HepG2 (cell line): ENCODE data around the gene ZCCHC3. TPM values are rescaled to one million over a fixed set of nuclear protein-coding genes. Genes with fewer than 3 reads are reported as not detected.

Experiments
- AHR ChIP-seq: IDR thresholded peaks from 2 replicates; pipeline ENCODE4 v1.6.1; 2018; ENCODE audit warnings: missing genetic modification reagents, missing compliant biosample characterization
- DRAP1 ChIP-seq: IDR thresholded peaks from 2 replicates; pipeline ENCODE4 v1.6.1; 2016; ENCODE audit warnings: missing genetic modification reagents, missing compliant biosample characterization
- GATAD2A ChIP-seq: IDR thresholded peaks from 2 replicates; pipeline ENCODE4 v1.6.1; 2016
- GTF3A ChIP-seq: sonication (generic); formaldehyde crosslinking; conservative IDR thresholded peaks from 2 replicates; pipeline ENCODE4 v1.4.0; 2020; ENCODE audit warnings: mild to moderate bottlenecking, missing genetic modification reagents
- HCFC1 ChIP-seq: fragments of 150-350 bp; IDR thresholded peaks from 2 replicates; pipeline ENCODE4 v1.6.1; 2014; ENCODE audit warnings: low read depth, low read length
- IRF2 ChIP-seq: IDR thresholded peaks from 2 replicates; pipeline ENCODE4 v1.6.1; 2018; ENCODE audit warnings: missing genetic modification reagents, missing compliant biosample characterization
- LCORL ChIP-seq, 2 experiments: fragments of 450-650 bp in 1 of 2; sonication (generic) in 1 of 2; formaldehyde crosslinking in 1 of 2; IDR thresholded peaks; 2 replicates each; pipeline versions ENCODE4 v1.5.0 to v1.6.1; 2017 to 2020; ENCODE audit warnings: antibody characterized with exemption in 1 of 2, missing genetic modification reagents in 1 of 2
- MXI1 ChIP-seq: IDR thresholded peaks from 3 replicates; pipeline ENCODE4 v1.6.1; 2012; ENCODE audit warnings: low read depth, low read length, inconsistent platforms, borderline replicate concordance
- NR2F2 ChIP-seq: IDR thresholded peaks from 2 replicates; pipeline ENCODE4 v1.6.1; 2012; ENCODE audit warnings: low read depth, inconsistent platforms, borderline replicate concordance
- NRL ChIP-seq: sonication (generic); formaldehyde crosslinking; IDR thresholded peaks from 2 replicates; pipeline ENCODE4 v1.5.0; 2020; ENCODE audit warnings: missing genetic modification reagents, mild to moderate bottlenecking, moderate library complexity, borderline replicate concordance
- POLR2G ChIP-seq: fragments of 200-400 bp; formaldehyde crosslinking; IDR thresholded peaks from 2 replicates; pipeline ENCODE4 v1.6.1; 2018; ENCODE audit warnings: mild to moderate bottlenecking, low read depth, low read length, moderate library complexity
- SAP130 ChIP-seq: IDR thresholded peaks from 2 replicates; pipeline ENCODE4 v1.6.1; 2016; ENCODE audit warnings: low read depth
- ZKSCAN8 ChIP-seq: IDR thresholded peaks from 2 replicates; pipeline ENCODE4 v1.6.1; 2016; ENCODE audit warnings: borderline replicate concordance, missing genetic modification reagents, missing compliant biosample characterization
- ZNF281 ChIP-seq: sonication (generic); formaldehyde crosslinking; IDR thresholded peaks from 2 replicates; pipeline ENCODE4 v1.4.0; 2020; ENCODE audit warnings: missing genetic modification reagents, borderline replicate concordance
- ZNF296 ChIP-seq: sonication (generic); formaldehyde crosslinking; conservative IDR thresholded peaks from 2 replicates; pipeline ENCODE4 v1.5.0; 2020; ENCODE audit warnings: mild to moderate bottlenecking, missing genetic modification reagents
- ZNF318 ChIP-seq: sonication (generic); formaldehyde crosslinking; IDR thresholded peaks from 2 replicates; pipeline ENCODE4 v1.4.0; 2020; ENCODE audit warnings: mild to moderate bottlenecking, missing genetic modification reagents
- ZNF619 ChIP-seq: sonication (generic); formaldehyde crosslinking; IDR thresholded peaks from 2 replicates; pipeline ENCODE4 v1.4.0; 2020; ENCODE audit warnings: mild to moderate bottlenecking, missing genetic modification reagents
- ZNF773 ChIP-seq: sonication (generic); formaldehyde crosslinking; IDR thresholded peaks from 2 replicates; pipeline ENCODE4 v1.4.0; 2020; ENCODE audit warnings: missing genetic modification reagents, borderline replicate concordance
- polyA plus RNA-seq, 8 experiments: library from polyadenylated mRNA; depleted of rRNA in 3 of 8; stranded (reverse) in 7 of 8; unstranded in 1 of 8; fragments of >200 nt; fragmentation: Illumina TruSeq in 4 of 8; extraction: Trizol in 4 of 8; gene quantifications; 2 replicates each; pipeline versions ENCODE4 v1.2.1 to v1.2.3, GENCODE V29; 2011 to 2016; ENCODE audit warnings: low read depth in 4 of 8, missing spikeins in 1 of 8, mixed read lengths in 1 of 8; ENCODE audit not compliant: insufficient read depth in 1 of 8
- total RNA-seq, 5 experiments: library from RNA; depleted of rRNA; stranded (reverse); fragments of >200 nt; fragmentation: Illumina TruSeq; extraction: Trizol; gene quantifications; 2 replicates each; pipeline ENCODE4 v1.2.3, GENCODE V29; 2016; ENCODE audit warnings: low read depth in 1 of 5

ZCCHC3 gene
- total and polyA plus RNA-seq, 2 of the 13 experiments (the other 11 are each of a cell fraction or from before 2014, with no cell fraction given), result 46.6 to 63.0 TPM

DNA sequence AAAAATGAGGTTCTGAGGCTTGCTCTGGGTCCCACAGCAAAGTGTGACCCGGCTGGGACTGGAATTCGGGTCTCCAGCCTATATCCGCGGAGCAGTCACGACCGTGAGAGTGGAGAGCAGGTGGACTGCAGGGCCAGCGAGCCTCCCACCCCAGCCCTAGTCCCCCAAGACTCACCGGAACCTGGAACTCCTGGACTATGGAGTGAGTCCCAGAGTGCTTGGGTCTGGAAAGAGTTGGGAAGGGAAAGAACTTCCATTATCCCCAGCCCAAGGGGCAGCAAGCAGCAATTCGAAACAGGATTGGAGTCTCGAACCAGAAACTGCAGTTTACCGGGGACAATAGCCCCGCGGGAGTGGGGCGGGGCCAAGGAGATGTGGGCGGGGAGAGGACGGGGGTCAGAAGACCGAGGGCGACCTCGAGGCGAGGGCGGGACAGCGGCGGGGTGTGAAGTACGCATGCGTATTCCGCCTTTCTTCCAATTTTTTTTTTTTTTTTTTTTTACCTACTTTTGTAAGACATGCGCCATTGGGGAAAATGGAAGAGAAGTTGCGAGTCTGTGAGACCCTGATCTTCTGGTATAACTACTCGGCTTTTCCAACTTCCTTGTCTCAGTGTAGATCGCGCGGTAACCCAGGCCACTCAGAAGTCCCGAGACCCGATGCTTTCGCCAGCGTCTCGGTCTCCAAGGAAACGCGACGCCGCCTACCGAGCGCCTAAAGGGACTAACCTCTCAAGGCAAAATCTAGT is 7.1 kb upstream of the ZCCHC3 start, which contains the start of gene C20orf96 (continued):
- TF ChIP-seq ZNF281 (CRISPR knock-in tag), result peak; percentile 26; the same call in 1 of the 2 replicates
- TF ChIP-seq HCFC1, result no peak
- peak; percentile 11; the same call in 1 of the 2 replicates for TF ChIP-seq GATAD2A (CRISPR knock-in tag)
- no peak for TF ChIP-seq LCORL (IDR thresholded peaks at IDR 0.05)
- TF ChIP-seq LCORL (CRISPR knock-in tag; IDR thresholded peaks at IDR 0.05), result peak; percentile 13; the same call in 1 of the 2 replicates
- TF ChIP-seq ZKSCAN8 (CRISPR knock-in tag), result no peak
- peak; percentile 33; the same call in 1 of the 2 replicates for TF ChIP-seq ZNF773 (CRISPR knock-in tag)
- peak; percentile 37; the same call in 1 of the 2 replicates for TF ChIP-seq DRAP1 (CRISPR knock-in tag)
- TF ChIP-seq MXI1, result peak; percentile 80; the same call in 2 of the 3 replicates
- 0 out of 2 replicates have a peak, but pooled peaks have one; percentile 34 for TF ChIP-seq GTF3A (CRISPR knock-in tag)
- TF ChIP-seq NR2F2, result peak; percentile 36; the same call in 1 of the 2 replicates
- TF ChIP-seq ZNF318 (CRISPR knock-in tag), result peak; percentile 64
- TF ChIP-seq NRL (CRISPR knock-in tag), result no peak
- TF ChIP-seq IRF2, result no peak; the same call in none of the 2 replicates
- peak; percentile 77 for TF ChIP-seq POLR2G
- peak; percentile 47; the same call in 1 of the 2 replicates for TF ChIP-seq ZNF619 (CRISPR knock-in tag)
- peak; percentile 58; the same call in 1 of the 2 replicates for TF ChIP-seq AHR (CRISPR knock-in tag)
- TF ChIP-seq SAP130, result peak; percentile 97
- no peak for TF ChIP-seq ZNF296 (CRISPR knock-in tag)
